GM18499 (cell line): ENCODE data around the gene SPART.

Experiments used
- ATAC-seq: cut with Tn5 transposase; IDR thresholded peaks from one replicate; pipeline ENCODE4 v1.9.1; 2021; ENCODE audit warnings: moderate number of reproducible peaks; ENCODE audit not compliant: insufficient read depth, unreplicated experiment

The SPART gene

DNA sequence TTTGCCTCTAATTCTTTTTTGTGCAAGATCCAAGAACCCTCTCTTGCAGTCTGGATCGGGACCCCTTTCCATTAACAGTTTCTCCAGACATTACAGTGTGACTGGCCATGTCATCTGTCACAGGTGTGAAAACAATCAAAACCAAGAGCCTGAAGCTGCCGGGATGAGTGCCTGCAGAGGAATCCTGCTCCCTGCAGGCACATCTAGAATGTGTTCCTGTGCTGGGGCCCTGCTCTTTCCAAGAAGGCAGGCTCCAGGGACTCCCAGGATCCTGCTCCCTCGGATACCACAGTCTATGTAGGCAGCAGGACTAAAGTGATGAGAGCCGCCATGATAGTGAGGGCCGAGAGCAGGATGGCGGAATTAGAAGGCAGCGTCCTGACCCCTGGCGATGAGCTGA, 87.4 kb downstream of the SPART start:
- ATAC-seq, result no peak
